ENCODE results near the gene INPP4B. TPM values are rescaled to one million over a fixed set of nuclear protein-coding genes. Genes with fewer than 3 reads are reported as not detected.

INPP4B gene
- total RNA-seq, 2 donors from 2014 or later = 10.0 to 14.1 TPM

DNA sequence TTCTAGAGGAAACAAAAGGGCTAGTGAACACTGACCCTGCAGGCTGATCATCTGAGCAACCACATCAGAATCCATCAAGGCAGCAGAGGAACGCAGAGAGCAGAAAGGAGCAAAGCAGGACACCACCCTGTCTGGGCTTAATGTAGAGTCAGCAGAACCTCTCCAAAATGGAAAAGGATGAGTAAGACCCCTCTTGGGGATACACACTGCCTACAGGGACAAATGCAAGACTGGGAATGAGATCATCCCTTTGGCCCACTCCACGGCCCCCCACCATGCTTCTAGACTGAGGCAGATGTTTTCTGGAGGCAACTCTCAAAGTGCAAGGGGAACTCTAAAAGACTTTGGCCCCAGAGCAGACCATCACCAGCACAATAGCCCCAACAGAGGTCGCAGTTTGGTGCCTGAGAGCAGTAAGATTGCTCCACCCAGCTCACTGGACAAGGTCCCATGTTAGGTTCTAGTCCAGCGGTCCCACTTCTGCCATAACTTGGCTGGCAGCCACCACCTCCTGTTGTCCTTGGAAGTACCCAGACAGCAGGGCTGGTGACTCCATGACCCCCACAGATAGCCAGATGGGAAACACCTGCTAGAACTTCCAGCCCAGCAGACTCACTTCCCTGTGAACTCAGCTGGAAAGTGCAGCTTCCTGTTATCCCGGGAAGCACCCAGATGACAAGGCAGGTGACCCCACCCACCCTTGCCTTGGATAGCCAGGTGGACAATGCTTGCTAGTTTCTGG is 372.7 kb downstream of the INPP4B start:
- Histone ChIP-seq H3K4me3 (no peak overlapping the region), H3K36me3 (no peaks in the 10 kb centered on the region), H3K9me3 (no peaks in the 10 kb centered on the region), H3K4me1 (no peaks in the 10 kb centered on the region), H3K9ac (ENCODE audit: low read depth in 2 of 2, low read length in 2 of 2) (no peak overlapping the region), H3K27ac (no peak overlapping the region), H3K27me3 (no peaks in the 10 kb centered on the region)
- intact Hi-C loops (cut with DNase I) = no loop called here
- DNase-seq = no peak
- TF ChIP-seq, protein P1, sequence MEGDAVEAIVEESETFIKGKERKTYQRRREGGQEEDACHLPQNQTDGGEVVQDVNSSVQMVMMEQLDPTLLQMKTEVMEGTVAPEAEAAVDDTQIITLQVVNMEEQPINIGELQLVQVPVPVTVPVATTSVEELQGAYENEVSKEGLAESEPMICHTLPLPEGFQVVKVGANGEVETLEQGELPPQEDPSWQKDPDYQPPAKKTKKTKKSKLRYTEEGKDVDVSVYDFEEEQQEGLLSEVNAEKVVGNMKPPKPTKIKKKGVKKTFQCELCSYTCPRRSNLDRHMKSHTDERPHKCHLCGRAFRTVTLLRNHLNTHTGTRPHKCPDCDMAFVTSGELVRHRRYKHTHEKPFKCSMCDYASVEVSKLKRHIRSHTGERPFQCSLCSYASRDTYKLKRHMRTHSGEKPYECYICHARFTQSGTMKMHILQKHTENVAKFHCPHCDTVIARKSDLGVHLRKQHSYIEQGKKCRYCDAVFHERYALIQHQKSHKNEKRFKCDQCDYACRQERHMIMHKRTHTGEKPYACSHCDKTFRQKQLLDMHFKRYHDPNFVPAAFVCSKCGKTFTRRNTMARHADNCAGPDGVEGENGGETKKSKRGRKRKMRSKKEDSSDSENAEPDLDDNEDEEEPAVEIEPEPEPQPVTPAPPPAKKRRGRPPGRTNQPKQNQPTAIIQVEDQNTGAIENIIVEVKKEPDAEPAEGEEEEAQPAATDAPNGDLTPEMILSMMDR (IDR thresholded peaks at IDR 0.05) = no peak

- Histone ChIP-seq H3K27me3 (no peaks in the 10 kb centered on the region), H3K4me1 (no peaks in the 10 kb centered on the region), H3K36me3 (no peaks in the 10 kb centered on the region), H3K27ac (no peak overlapping the region), H3K9ac (ENCODE audit: low read depth in 2 of 2, low read length in 2 of 2) (no peak overlapping the region), H3K9me3 (no peaks in the 10 kb centered on the region), H3K4me3 (no peak overlapping the region)
- TF ChIP-seq, protein P1 (IDR thresholded peaks at IDR 0.05) = no peak
- intact Hi-C loops (cut with DNase I) = no loop called here
- no peak for DNase-seq
Measured at GRCh38 chr4:142467088-142467487, 379.0 kb downstream of the INPP4B start.

DNA sequence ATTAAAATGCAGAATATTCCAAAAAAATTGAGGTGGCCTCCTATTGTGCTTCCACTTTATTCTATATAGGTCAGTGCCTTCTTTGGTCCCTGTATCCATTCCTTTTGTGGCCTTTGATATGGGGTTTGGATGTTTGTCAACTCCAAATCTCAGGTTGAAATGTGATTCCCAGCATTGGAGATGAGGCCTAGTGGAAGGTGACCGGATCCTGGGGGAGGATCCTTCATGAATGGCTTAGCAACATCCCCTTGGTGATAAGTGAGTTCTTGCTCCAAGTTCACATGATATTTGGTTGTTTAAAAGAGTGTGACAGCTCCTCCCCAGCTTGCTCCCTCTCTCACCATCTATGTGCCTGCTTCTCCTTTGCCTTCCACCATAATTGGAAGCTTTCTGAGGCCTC is 380.6 kb downstream of the INPP4B start:
- H3K4me1 ChIP-seq = no peaks in the 10 kb centered on the region
- no peaks in the 10 kb centered on the region for H3K27me3 ChIP-seq
- intact Hi-C loops (cut with DNase I) = no loop called here
- TF ChIP-seq, protein P1 (IDR thresholded peaks at IDR 0.05) = no peak
- no peak for DNase-seq
- H3K9me3 ChIP-seq = no peaks in the 10 kb centered on the region
- no peak overlapping the region for H3K4me3 ChIP-seq
- H3K27ac ChIP-seq = no peak overlapping the region
- no peaks in the 10 kb centered on the region for H3K36me3 ChIP-seq
- no peak overlapping the region for H3K9ac ChIP-seq (ENCODE audit: low read depth in 2 of 2, low read length in 2 of 2)

DNA sequence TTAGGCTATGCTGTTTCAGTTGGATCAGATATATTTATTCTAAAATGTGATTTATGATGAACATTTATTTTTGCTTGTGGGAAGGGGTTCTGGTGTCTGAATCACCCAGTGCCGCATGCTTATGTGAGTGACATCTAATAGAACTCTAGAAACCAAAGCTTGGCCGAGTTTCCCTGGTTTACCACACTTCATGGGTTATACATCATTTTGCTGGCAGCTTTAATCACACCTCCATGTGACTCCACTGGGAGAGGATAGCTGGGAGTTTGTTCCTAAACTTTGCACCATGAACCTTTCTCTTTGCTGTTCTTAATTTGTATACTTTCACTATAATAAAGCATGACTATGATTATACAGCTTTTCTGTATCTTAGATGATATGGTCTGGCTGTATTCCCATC is 382.9 kb downstream of the INPP4B start:
- Histone ChIP-seq H3K27me3 (no peaks in the 10 kb centered on the region), H3K9ac (ENCODE audit: low read depth in 2 of 2, low read length in 2 of 2) (no peak overlapping the region), H3K9me3 (no peaks in the 10 kb centered on the region), H3K36me3 (no peaks in the 10 kb centered on the region), H3K4me1 (no peaks in the 10 kb centered on the region), H3K4me3 (no peak overlapping the region), H3K27ac (no peak overlapping the region)
- TF ChIP-seq, protein P1 (IDR thresholded peaks at IDR 0.05) = no peak
- intact Hi-C loops (cut with DNase I) = no loop called here
- DNase-seq = no peak

DNA sequence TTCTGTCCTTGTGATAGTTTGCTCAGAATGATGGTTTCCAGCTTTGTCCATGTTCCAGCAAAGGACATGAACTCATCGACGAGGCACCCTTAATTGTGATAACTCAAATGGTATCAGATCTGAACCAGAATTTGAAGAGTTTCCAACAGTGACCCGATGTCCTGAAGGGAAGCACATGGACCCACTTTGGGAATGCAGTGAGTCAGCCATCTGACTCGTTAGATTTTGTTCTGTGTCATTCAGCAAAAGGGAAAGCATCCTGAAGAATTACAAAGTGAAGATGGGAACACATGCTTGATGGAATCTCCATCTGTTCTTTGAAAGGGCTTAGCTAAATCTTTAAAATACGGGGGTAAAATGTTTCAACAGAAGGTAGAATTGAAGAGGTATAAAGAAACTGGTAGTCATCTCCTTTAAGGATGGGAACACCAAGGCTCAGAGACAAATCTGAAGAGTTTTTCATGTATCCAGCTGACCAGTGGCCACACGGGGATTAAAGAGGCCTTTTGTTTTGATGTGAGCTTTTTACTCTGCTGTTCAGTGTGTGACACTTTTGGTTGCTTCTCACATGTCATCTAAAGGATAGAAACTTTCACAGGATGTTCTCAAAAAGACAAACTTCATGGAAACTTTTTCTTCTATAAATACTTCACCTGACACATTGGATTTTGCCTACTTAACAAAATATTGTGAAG is 393.8 kb downstream of the INPP4B start:
- Histone ChIP-seq H3K9me3 (no peaks in the 10 kb centered on the region), H3K27ac (no peak overlapping the region), H3K27me3 (no peaks in the 10 kb centered on the region), H3K4me1 (no peaks in the 10 kb centered on the region), H3K36me3 (no peaks in the 10 kb centered on the region), H3K9ac (ENCODE audit: low read depth in 2 of 2, low read length in 2 of 2) (no peak overlapping the region), H3K4me3 (no peak overlapping the region)
- TF ChIP-seq, protein P1 (IDR thresholded peaks at IDR 0.05) = no peak
- no peak for DNase-seq
- intact Hi-C loops (cut with DNase I) = no loop called here

Measured in colonic mucosa (tissue), 4 donors.